HCT116 (cell line): ENCODE results near the gene GMPPA. TPM values are rescaled to one million over a fixed set of nuclear protein-coding genes. Genes with fewer than 3 reads are reported as not detected.

ENCODE experiments used
- ATAC-seq: fragments of 200-7000 bp; cut with Tn5 transposase; 2 replicates; pipeline ENCODE4 v1.9.1; 2020; ENCODE audit warnings: mild to moderate bottlenecking, moderate library complexity
- BruUV-seq: library from RNA; stranded (reverse); fragments of 400-500 nt; replicated peaks from 2 replicates; lab custom pipeline; 2021; lab: Mats Ljungman, UMichigan
- CTCF ChIA-PET: fragments of 300-600 bp; sonication (Branson Sonifier 250); formaldehyde crosslinking; loops from one replicate; lab custom pipeline; 2021; ENCODE audit warnings: antibody characterized with exemption; lab: Charles Lee
- POLR2A ChIA-PET: fragments of 300-600, 350-600 bp; sonication (Branson Sonifier 250); formaldehyde crosslinking; loops from one replicate; lab custom pipeline; 2021; ENCODE audit warnings: antibody characterized with exemption; lab: Charles Lee
- RAD21 ChIA-PET, 2 experiments: fragments of 300-600 bp; sonication (Branson Sonifier 250); formaldehyde crosslinking; loops; one replicate each; lab custom pipeline; 2023; ENCODE audit warnings: low total read pairs in 2 of 2; ENCODE audit not compliant: uncharacterized antibody in 2 of 2, unreplicated experiment in 2 of 2, low non-redundant PET in 1 of 2; lab: Charles Lee
- DNase-seq: peaks from one replicate; pipeline ENCODE4 v3.0.0-alpha.2; 2010; ENCODE audit warnings: low read depth, low spot score
- H2AFZ ChIP-seq: fragments of 200-600 bp; shearing (Covaris generic), sonication (generic); 2 replicates; pipeline ENCODE4 v1.6.1; 2017; ENCODE audit warnings: low read depth, mixed run types, mixed read lengths, antibody characterized with exemption, low read length; ENCODE audit not compliant: poor library complexity, severe bottlenecking
- H3K27ac ChIP-seq: 2 replicates; pipeline ENCODE4 v1.5.1; 2012; ENCODE audit warnings: low read depth, low read length
- H3K27me3 ChIP-seq: fragments of 200-600 bp; sonication (generic); 2 replicates; pipeline ENCODE4 v1.6.1; 2016; ENCODE audit warnings: mixed run types, low read length, mixed read lengths; ENCODE audit not compliant: insufficient read depth
- H3K36me3 ChIP-seq, 2 experiments: fragments of 200-500 bp in 1 of 2; fragments of 200-600 bp in 1 of 2; sonication (Bioruptor generic) in 1 of 2; sonication (generic) in 1 of 2; 2 replicates each; pipeline versions ENCODE4 v1.5.1 to v1.6.1; 2014 to 2016; ENCODE audit warnings: low read length in 2 of 2, inconsistent platforms in 1 of 2, mixed read lengths in 1 of 2, mixed run types in 1 of 2; ENCODE audit not compliant: insufficient read depth in 2 of 2, control insufficient read depth in 1 of 2
- H3K4me1 ChIP-seq, 2 experiments: fragments of 200-600 bp in 1 of 2; sonication (generic) in 1 of 2; 2 replicates each; pipeline versions ENCODE4 v1.5.1 to v1.6.1; 2012 to 2017; ENCODE audit warnings: low read length in 2 of 2, inconsistent platforms in 1 of 2, mild to moderate bottlenecking in 1 of 2, mixed read lengths in 1 of 2, mixed run types in 1 of 2, moderate library complexity in 1 of 2; ENCODE audit not compliant: insufficient read depth in 2 of 2, control insufficient read depth in 1 of 2
- H3K4me2 ChIP-seq: fragments of 200-600 bp; sonication (generic); 2 replicates; pipeline ENCODE4 v1.6.1; 2017; ENCODE audit warnings: mixed run types, low read length, mixed read lengths
- H3K4me3 ChIP-seq, 2 experiments: fragments of 200-600 bp in 1 of 2; sonication (generic) in 1 of 2; replicated peaks in 1 of 2; 2 replicates each; pipeline ENCODE4 v1.5.1; 2011 to 2016; ENCODE audit warnings: low read length in 2 of 2, control low read depth in 1 of 2, low read depth in 1 of 2, mild to moderate bottlenecking in 1 of 2, mixed read lengths in 1 of 2, mixed run types in 1 of 2
- H3K79me2 ChIP-seq: fragments of 200-600 bp; sonication (generic); 2 replicates; pipeline ENCODE4 v1.6.1; 2017; ENCODE audit warnings: mild to moderate bottlenecking, mixed run types, low read length, moderate library complexity, mixed read lengths; ENCODE audit not compliant: insufficient read depth
- H3K9ac ChIP-seq: fragments of 200-600 bp; sonication (generic); 2 replicates; pipeline ENCODE4 v1.6.1; 2016; ENCODE audit warnings: low read length, mixed read lengths
- H3K9me2 ChIP-seq: fragments of 200-600 bp; sonication (generic), shearing (Covaris generic); 2 replicates; pipeline ENCODE4 v1.6.1; 2017; ENCODE audit warnings: mixed run types, mild to moderate bottlenecking, moderate library complexity; ENCODE audit not compliant: insufficient read depth
- H3K9me3 ChIP-seq, 2 experiments: fragments of 200-500 bp in 1 of 2; fragments of 200-600 bp in 1 of 2; sonication (Bioruptor generic) in 1 of 2; sonication (generic) in 1 of 2; 2 replicates each; pipeline ENCODE4 v1.6.1; 2014 to 2017; ENCODE audit warnings: low read length in 2 of 2, mixed read lengths in 2 of 2, inconsistent platforms in 1 of 2, low read depth in 1 of 2, mild to moderate bottlenecking in 1 of 2, mixed run types in 1 of 2, moderate library complexity in 1 of 2; ENCODE audit not compliant: control insufficient read depth in 1 of 2, insufficient read depth in 1 of 2
- H4K20me1 ChIP-seq: fragments of 200-600 bp; sonication (generic), shearing (Covaris generic); 2 replicates; pipeline ENCODE4 v1.6.1; 2017; ENCODE audit warnings: mixed run types, mild to moderate bottlenecking, moderate library complexity; ENCODE audit not compliant: insufficient read depth
- CEBPB ChIP-seq: IDR thresholded peaks from 2 replicates; pipeline ENCODE4 v1.6.1; 2012; ENCODE audit warnings: low read depth
- EZH2phosphoT487 ChIP-seq: fragments of 200-600 bp; IDR thresholded peaks from 2 replicates; pipeline ENCODE4 v1.6.1; 2018; ENCODE audit warnings: antibody characterized with exemption, borderline replicate concordance
- RAD21 ChIP-seq: IDR thresholded peaks from 2 replicates; pipeline ENCODE4 v1.6.1; 2012; ENCODE audit warnings: low read depth, mild to moderate bottlenecking
- SRF ChIP-seq: IDR thresholded peaks from 2 replicates; pipeline ENCODE4 v1.6.1; 2012; ENCODE audit warnings: low read depth
- intact Hi-C: fragments of 100-400 bp; cut with micrococcal nuclease; formaldehyde crosslinking; loops from 2 replicates; pipeline ENCODE4 v1.10.0; 2022
- total RNA-seq: library from RNA; stranded (reverse); gene quantifications from one replicate; pipeline ENCODE4 v1.2.1, GENCODE V29; 2021; ENCODE audit not compliant: unreplicated experiment
- TF ChIP-seq, protein P1 (sequence below): IDR thresholded peaks from 2 replicates; pipeline ENCODE4 v1.6.1; 2012
- TF ChIP-seq, protein P2 (sequence below), 3 experiments: fragments of 200-600 bp in 1 of 3; sonication (generic) in 1 of 3; IDR thresholded peaks in 2 of 3; conservative IDR thresholded peaks in 1 of 3; 2 replicates each; pipeline ENCODE4 v1.5.1; 2012 to 2017; ENCODE audit warnings: low read depth in 2 of 3, low read length in 2 of 3, antibody characterized with exemption in 1 of 3, borderline replicate concordance in 1 of 3, control low read depth in 1 of 3, mild to moderate bottlenecking in 1 of 3, mixed read lengths in 1 of 3, mixed run types in 1 of 3, moderate library complexity in 1 of 3; ENCODE audit not compliant: insufficient read depth in 1 of 3

Gene GMPPA
- total RNA-seq, 1 experiment from 2014 or later: 71.8 TPM

DNA sequence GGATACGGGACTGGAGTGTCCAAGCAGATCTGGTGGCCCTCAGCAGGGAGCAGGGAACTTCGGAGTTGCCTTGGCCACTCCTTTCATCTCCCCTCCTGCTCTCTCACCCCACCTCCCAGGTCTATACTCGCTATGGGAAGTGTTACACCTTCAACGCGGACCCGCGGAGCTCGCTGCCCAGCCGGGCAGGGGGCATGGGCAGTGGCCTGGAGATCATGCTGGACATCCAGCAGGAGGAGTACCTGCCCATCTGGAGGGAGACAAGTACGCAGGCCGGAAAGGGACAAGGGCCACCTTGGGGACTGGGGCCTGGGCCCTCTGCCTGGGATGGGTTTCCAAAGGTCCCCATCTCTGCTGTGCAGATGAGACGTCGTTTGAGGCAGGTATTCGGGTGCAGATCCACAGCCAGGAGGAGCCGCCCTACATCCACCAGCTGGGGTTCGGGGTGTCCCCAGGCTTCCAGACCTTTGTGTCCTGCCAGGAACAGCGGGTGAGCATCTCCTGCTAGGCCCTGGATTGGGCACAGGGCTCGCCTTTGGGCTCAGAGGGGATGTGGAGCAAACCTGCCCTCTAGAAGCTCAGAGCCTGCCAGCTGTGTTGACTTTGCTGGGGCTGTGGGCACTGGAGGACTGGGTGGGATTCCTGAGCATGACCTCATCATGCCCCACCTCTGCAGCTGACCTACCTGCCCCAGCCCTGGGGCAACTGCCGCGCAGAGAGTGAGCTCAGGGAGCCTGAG lies 33.1 kb downstream of the GMPPA start:
- intact Hi-C loops: loop anchor here (10.0 kb wide), 1 partner anchor 357 kb away; the partner anchor contains the start of genes CNPPD1, RETREG2 and SLC23A3
- ATAC-seq: no peak
- Histone ChIP-seq H2AFZ (no peak overlapping the region), H3K36me3 (no peaks in the 10 kb centered on the region), H3K9ac (no peak overlapping the region), H3K4me2 (no peak overlapping the region), H3K9me3 (no peaks in the 10 kb centered on the region), H3K4me1 (peaks cover 13 to 39% of the 10 kb centered on the region in 2 experiments; a peak in 3 of 4 replicates), H3K4me3 (no peak overlapping the region), H3K79me2 (no peaks in the 10 kb centered on the region)
- ChIA-PET RAD21 (interaction anchor here in 1 of 2 experiments (2.9 kb wide), 1 partner anchor 129 kb away, joined by 20 read pairs; no protein-coding TSS in a partner anchor), POLR2A (no interaction called here)
- TF ChIP-seq, protein P1, sequence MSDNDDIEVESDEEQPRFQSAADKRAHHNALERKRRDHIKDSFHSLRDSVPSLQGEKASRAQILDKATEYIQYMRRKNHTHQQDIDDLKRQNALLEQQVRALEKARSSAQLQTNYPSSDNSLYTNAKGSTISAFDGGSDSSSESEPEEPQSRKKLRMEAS: no peak
- TF ChIP-seq RAD21: no peak
- no peak for TF ChIP-seq EZH2phosphoT487
- TF ChIP-seq SRF: no peak
- TF ChIP-seq CEBPB: no peak
- TF ChIP-seq, protein P2, sequence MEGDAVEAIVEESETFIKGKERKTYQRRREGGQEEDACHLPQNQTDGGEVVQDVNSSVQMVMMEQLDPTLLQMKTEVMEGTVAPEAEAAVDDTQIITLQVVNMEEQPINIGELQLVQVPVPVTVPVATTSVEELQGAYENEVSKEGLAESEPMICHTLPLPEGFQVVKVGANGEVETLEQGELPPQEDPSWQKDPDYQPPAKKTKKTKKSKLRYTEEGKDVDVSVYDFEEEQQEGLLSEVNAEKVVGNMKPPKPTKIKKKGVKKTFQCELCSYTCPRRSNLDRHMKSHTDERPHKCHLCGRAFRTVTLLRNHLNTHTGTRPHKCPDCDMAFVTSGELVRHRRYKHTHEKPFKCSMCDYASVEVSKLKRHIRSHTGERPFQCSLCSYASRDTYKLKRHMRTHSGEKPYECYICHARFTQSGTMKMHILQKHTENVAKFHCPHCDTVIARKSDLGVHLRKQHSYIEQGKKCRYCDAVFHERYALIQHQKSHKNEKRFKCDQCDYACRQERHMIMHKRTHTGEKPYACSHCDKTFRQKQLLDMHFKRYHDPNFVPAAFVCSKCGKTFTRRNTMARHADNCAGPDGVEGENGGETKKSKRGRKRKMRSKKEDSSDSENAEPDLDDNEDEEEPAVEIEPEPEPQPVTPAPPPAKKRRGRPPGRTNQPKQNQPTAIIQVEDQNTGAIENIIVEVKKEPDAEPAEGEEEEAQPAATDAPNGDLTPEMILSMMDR (IDR thresholded peaks at IDR 0.05 in 2 of 3, conservative IDR thresholded peaks at IDR 0.05 in 1 of 3; ENCODE audit: borderline replicate concordance in 1 of 3, insufficient read depth in 1 of 3, low read depth in 2 of 3, low read length in 2 of 3): no peak
- TF ChIP-seq, all 23 proteins: peak for 0
- no peaks in the 10 kb centered on the region for H4K20me1 ChIP-seq
- H3K27me3 ChIP-seq: no peaks in the 10 kb centered on the region
- H3K27ac ChIP-seq: no peak overlapping the region
- H3K9me2 ChIP-seq: no peaks in the 10 kb centered on the region
- no peak for DNase-seq
- no TSS peak for BruUV-seq
- CTCF ChIA-PET: interaction anchor here (0.6 to 7.7 kb wide), 6 partner anchors 8 to 129 kb away, joined by 3 to 103 read pairs (median 4); partner anchors contain the start of gene GMPPA
